Right renal pelvis (tissue), 4 donors: ENCODE measurements around the gene RNASE2. TPM values are rescaled to one million over a fixed set of nuclear protein-coding genes. Genes with fewer than 3 reads are reported as not detected.
"Not testable (repeated sequence)": the region's sequence is repeated elsewhere in the genome, so short reads cannot be mapped to it uniquely, and the experiment has no call there.

Experiments used
- DNase-seq, 4 donors: peaks; one replicate each; pipeline ENCODE4 v3.0.0-alpha.2; 2013; ENCODE audit warnings: low read depth in 4 of 4, low spot score in 3 of 4, missing footprints in 1 of 4
- polyA plus RNA-seq, 4 donors: library from polyadenylated mRNA; unstranded; fragments of 120-200 nt; gene quantifications; one replicate each; pipeline ENCODE4 v1.2.1, GENCODE V29; 2013; ENCODE audit not compliant: insufficient read length in 4 of 4

RNASE2 gene
- polyA plus RNA-seq, 4 donors: 0.65 to 1.9 (median 0.97) TPM

GRCh38 chr14:20980906-20981305 is 25.6 kb downstream of the RNASE2 start:
- no peak for DNase-seq

GRCh38 chr14:20982646-20983369 is 27.5 kb downstream of the RNASE2 start:
- DNase-seq: no peak

DNA sequence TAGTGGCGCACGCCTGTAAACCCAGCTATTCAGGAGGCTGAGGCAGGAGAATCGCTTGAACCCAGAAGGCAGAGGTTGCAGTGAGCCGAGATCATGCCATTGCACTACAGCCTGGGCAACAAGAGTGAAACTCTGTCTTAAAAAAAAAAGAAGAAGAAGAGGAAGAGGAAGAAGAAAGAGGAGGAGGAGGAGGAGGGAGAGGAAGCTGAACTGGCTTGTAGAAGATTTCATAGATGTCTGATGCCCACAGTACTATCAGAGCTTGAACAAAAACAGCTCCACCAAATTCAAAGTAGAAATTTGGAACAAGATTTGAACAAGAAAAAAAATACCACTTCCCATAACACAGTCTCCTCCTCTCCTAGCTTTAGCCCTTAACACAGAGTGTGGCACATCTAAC is 30.4 kb downstream of the RNASE2 start:
- DNase-seq: not testable (repeated sequence)

DNA sequence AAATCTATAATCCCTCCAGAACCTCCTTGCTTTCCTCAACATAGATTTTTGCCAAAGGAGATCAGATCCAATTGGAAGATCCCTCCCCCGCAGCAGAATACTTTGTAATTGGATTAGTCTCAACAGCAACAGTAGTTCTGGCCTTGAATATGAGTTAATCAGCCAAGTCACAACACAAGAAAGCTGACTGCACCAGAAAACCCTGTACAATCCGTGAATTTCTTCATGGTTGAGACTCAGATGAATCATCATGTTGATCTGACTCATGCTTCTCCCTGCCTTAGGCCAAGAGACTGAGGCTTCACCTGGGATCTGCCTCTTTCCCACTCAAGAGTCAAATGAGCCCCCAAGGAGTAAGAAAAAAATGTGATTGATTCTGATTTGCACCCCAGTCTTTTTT is 31.5 kb downstream of the RNASE2 start:
- DNase-seq: no peak

GRCh38 chr14:20988717-20989470 is 33.6 kb downstream of the RNASE2 start:
- DNase-seq: no peak

GRCh38 chr14:20989471-20989786 is 34.1 kb downstream of the RNASE2 start:
- DNase-seq: no peak

- DNase-seq: peak; percentile 80 to 94 (median 90)
These were observed 34.7 kb downstream of the RNASE2 start, which contains the start of gene METTL17 for GRCh38 chr14:20989787-20990600. METTL17 (plus strand) TSS chr14:20989980; CDS start chr14:20990003, 23 bp downstream.

- no peak for DNase-seq
These were observed 41.2 kb downstream of the RNASE2 start for GRCh38 chr14:20996521-20996920.

DNA sequence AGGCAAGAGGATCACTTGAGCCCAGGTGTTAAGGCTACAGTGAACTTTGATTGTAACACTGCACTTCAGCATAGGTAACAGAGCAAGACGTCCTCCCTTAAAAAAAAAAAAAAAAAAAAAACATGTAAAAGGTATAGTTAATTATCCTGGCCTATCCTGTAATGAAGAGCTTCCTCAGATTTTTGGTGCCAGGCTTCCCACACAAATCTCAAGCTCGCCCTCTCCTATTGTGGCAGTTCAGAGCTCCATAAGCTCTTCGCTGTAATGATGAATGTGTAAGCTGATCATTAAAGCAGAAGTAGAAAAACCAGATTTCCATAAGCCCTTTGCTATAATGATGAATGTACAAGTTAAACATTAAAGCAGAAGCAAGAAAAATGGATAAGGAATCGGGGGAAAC is 41.8 kb downstream of the RNASE2 start:
- no peak for DNase-seq

- DNase-seq: no peak
These were observed 42.3 kb downstream of the RNASE2 start for GRCh38 chr14:20997564-20997963.

- no peak for DNase-seq
These were observed 42.9 kb downstream of the RNASE2 start for GRCh38 chr14:20998139-20998538.

DNA sequence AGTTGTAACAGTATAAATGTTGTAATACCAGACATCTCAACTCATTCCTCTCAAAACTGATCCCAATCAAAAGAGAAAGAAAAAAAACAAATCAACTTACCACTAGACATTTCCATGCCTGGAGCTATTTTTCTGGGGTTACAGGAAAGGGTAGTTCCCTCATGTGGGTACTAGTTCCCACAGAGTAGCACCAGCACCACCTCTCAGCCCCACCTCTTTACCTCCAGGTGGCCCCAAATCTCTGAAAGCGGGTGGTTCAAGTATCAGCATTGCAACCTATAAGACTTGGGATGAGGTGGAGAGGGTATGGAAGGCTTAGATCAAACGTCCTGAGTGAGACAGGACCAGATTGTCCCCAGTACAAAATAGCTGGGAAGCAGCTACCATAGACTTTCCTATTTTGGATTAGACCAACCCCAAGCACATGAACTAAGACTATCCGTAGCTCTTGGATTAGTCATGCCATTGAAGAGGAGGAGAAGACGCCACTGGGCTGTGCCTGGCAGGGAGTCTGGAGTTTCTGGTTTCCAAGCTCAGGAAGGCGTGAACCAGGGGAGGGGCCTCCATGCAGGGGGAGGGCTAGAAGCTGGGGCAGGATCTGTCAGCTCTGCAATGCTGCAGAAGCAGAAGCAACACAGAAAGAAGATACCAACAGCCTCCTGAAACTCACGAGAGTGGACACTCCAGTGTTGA is 43.5 kb downstream of the RNASE2 start, which contains the start of gene SLC39A2:
Gene SLC39A2 (plus strand): TSS at position 620 of the 693 bp plus-strand sequence. CDS start 154 bp downstream, outside the sequence.
- no peak for DNase-seq

DNA sequence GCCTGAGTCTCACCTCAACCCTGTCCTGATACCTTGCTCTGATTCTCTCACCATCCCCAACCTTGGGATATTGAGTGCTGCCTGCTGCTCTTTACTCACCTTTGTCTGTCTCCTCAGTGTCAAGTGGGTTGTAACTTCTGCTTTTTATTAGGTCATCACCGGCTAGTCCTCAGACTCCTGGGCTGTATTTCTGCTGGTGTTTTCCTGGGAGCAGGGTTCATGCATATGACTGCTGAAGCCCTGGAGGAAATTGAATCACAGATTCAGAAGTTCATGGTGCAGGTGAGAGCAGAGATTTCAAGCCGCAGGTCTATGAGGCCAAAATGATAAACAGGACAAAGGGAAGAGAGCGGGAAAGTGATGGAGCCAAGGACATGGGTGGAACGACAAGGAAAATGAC is 44.3 kb downstream of the RNASE2 start:
- DNase-seq: no peak

GRCh38 chr14:21001218-21001617 is 45.9 kb downstream of the RNASE2 start:
- DNase-seq: no peak

DNA sequence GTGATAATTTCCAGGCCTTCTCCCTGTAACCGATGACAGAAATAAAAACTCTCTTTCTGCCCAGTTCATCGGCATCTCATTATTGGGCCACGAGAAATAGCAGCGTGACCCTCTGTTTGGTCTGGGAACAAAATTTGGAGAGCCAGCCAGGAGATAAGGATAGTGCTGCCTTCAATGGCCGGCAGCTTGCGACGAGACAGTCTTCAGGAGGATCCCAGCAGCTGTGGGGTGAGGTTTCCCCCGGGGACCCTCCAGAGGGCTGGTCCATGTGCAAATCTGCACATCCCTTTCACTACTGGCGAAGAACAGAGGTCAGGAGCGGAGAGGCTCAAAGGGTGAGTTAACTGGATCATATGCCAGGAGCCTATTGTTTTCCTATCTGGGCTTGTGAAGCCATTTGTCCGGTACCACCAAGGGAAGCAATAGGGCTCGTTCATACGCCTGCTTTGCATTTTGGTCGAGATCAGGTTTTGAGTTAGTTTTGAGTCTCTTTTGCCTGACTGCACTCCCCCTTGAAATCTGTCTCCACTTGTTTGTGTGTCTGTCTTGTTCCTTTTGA is 48.6 kb downstream of the RNASE2 start:
- no peak for DNase-seq

Other genes with a start within 250 kb of the RNASE2 start
- gene EDDM3A, start 209.6 kb upstream of the RNASE2 start, polyA plus RNA-seq: under 1 TPM in 3 of 4 donors, not detected in 1; 0.14 to 0.29 (median 0.22) TPM
- under 1 TPM in 2 of 4 donors, not detected in 2; 0.05 to 0.25 TPM for gene EDDM3B, start 187.1 kb upstream of the RNASE2 start, polyA plus RNA-seq
- 1 to 10 TPM; 5.9 to 8.1 (median 6.4) TPM for gene RNASE6, start 174.2 kb upstream of the RNASE2 start, polyA plus RNA-seq
- gene RNASE1, start 152.6 kb upstream of the RNASE2 start, polyA plus RNA-seq: 100 to 1,000 TPM; 164 to 175 (median 169) TPM
- gene RNASE3, start 64.1 kb upstream of the RNASE2 start, polyA plus RNA-seq: under 1 TPM in 3 of 4 donors, not detected in 1; 0.35 to 0.82 (median 0.64) TPM
- gene METTL17, start 34.5 kb downstream of the RNASE2 start, polyA plus RNA-seq: 10 to 100 TPM; 78.3 to 81.5 (median 80.5) TPM
- gene SLC39A2, start 43.8 kb downstream of the RNASE2 start, polyA plus RNA-seq: 1 to 10 TPM; 1.2 to 2.4 (median 1.7) TPM
- 100 to 1,000 TPM; 146 to 184 (median 175) TPM for gene NDRG2, start 69.6 kb downstream of the RNASE2 start, polyA plus RNA-seq
- gene TPPP2, start 74.7 kb downstream of the RNASE2 start, polyA plus RNA-seq: 1 to 10 TPM; 1.9 to 4.8 (median 3.7) TPM
- under 1 TPM; 0.28 to 0.64 (median 0.41) TPM for gene RNASE13, start 79.3 kb downstream of the RNASE2 start, polyA plus RNA-seq
- under 1 TPM; 0.55 to 0.91 (median 0.74) TPM for gene RNASE7, start 86.9 kb downstream of the RNASE2 start, polyA plus RNA-seq
- not detected for gene RNASE8, start 102.3 kb downstream of the RNASE2 start, polyA plus RNA-seq
- 10 to 100 TPM; 71.5 to 85.4 (median 78.9) TPM for gene ARHGEF40, start 114.8 kb downstream of the RNASE2 start, polyA plus RNA-seq
- gene ZNF219, start 143.2 kb downstream of the RNASE2 start, polyA plus RNA-seq: 10 to 100 TPM; 23.3 to 37.0 (median 26.5) TPM
- 1 to 10 TPM in 3 of 4 donors, under 1 TPM in 1; 0.91 to 1.7 (median 1.1) TPM for gene TMEM253, start 145.6 kb downstream of the RNASE2 start, polyA plus RNA-seq
- gene OR5AU1, start 200.6 kb downstream of the RNASE2 start, polyA plus RNA-seq: under 1 TPM in 3 of 4 donors, not detected in 1; 0.01 to 0.05 (median 0.03) TPM